ENCODE data around the gene TMEM192. TPM values are rescaled to one million over a fixed set of nuclear protein-coding genes. Genes with fewer than 3 reads are reported as not detected.
"Not testable (repeated sequence)": the region's sequence is repeated elsewhere in the genome, so short reads cannot be mapped to it uniquely, and the experiment has no call there.

TMEM192 gene
- total RNA-seq, 1 experiment from 2014 or later = 16.8 TPM

- intact Hi-C loops (cut with micrococcal nuclease; ENCODE audit: unreplicated experiment) = loop anchor here (5.0 kb wide), 1 partner anchor 328 kb away; no protein-coding TSS in a partner anchor
- H3K9me3 ChIP-seq (ENCODE audit: insufficient read depth, low read depth) = no peaks in the 10 kb centered on the region
- ChIA-PET POLR2A (ENCODE audit: unreplicated experiment) (no interaction called here), CTCF (interaction anchor here (0.7 kb wide), 1 partner anchor 19 kb away, joined by 3 read pairs; no protein-coding TSS in a partner anchor)
- H3K4me3 ChIP-seq = no peak overlapping the region
- H3K4me2 ChIP-seq = no peak overlapping the region
- no peaks in the 10 kb centered on the region for H3F3A ChIP-seq (ENCODE audit: insufficient read depth, low read depth)
- no peaks in the 10 kb centered on the region for H3K9me2 ChIP-seq (ENCODE audit: insufficient read depth)
- no TSS peak for BruUV-seq (replicated peaks)
- H2AFZ ChIP-seq = no peak overlapping the region
- H3K36me3 ChIP-seq (ENCODE audit: low read depth) = no peaks in the 10 kb centered on the region
- TF ChIP-seq CTCF (conservative IDR thresholded peaks at IDR 0.05) (no peak), EZH2 (IDR thresholded peaks at IDR 0.05; ENCODE audit: low read depth) (no peak)
- H3K27ac ChIP-seq = no peak overlapping the region
- no peaks in the 10 kb centered on the region for H3K27me3 ChIP-seq (ENCODE audit: insufficient read depth, low read depth)
- H4K20me1 ChIP-seq (ENCODE audit: insufficient read depth) = no peaks in the 10 kb centered on the region
- H3K79me2 ChIP-seq (ENCODE audit: low read depth) = no peaks in the 10 kb centered on the region
- H3K4me1 ChIP-seq (replicated peaks; ENCODE audit: insufficient read depth) = no peaks in the 10 kb centered on the region
- DNase-seq = no peak
These were observed 17.4 kb downstream of the TMEM192 start for GRCh38 chr4:165095291-165095690.

GRCh38 chr4:165094873-165095272 is 17.8 kb downstream of the TMEM192 start:
- H3K27ac ChIP-seq = no peak overlapping the region
- H3K27me3 ChIP-seq (ENCODE audit: insufficient read depth, low read depth) = no peaks in the 10 kb centered on the region
- no peak overlapping the region for H2AFZ ChIP-seq
- H3F3A ChIP-seq (ENCODE audit: insufficient read depth, low read depth) = no peaks in the 10 kb centered on the region
- H3K9me3 ChIP-seq (ENCODE audit: insufficient read depth, low read depth) = no peaks in the 10 kb centered on the region
- no peaks in the 10 kb centered on the region for H3K4me1 ChIP-seq (replicated peaks; ENCODE audit: insufficient read depth)
- POLR2A ChIA-PET (ENCODE audit: unreplicated experiment) = no interaction called here
- H3K4me3 ChIP-seq = no peak overlapping the region
- no peak for DNase-seq
- no peaks in the 10 kb centered on the region for H4K20me1 ChIP-seq (ENCODE audit: insufficient read depth)
- BruUV-seq (replicated peaks) = no TSS peak
- no peak overlapping the region for H3K4me2 ChIP-seq
- no peak for TF ChIP-seq CTCF (conservative IDR thresholded peaks at IDR 0.05)
- TF ChIP-seq EZH2 (IDR thresholded peaks at IDR 0.05; ENCODE audit: low read depth) = no peak
- intact Hi-C loops (cut with micrococcal nuclease; ENCODE audit: unreplicated experiment) = loop anchor here (5.0 kb wide), 1 partner anchor 328 kb away; no protein-coding TSS in a partner anchor
- no peaks in the 10 kb centered on the region for H3K9me2 ChIP-seq (ENCODE audit: insufficient read depth)
- CTCF ChIA-PET = interaction anchor here (0.7 kb wide), 1 partner anchor 19 kb away, joined by 3 read pairs; no protein-coding TSS in a partner anchor
- H3K36me3 ChIP-seq (ENCODE audit: low read depth) = no peaks in the 10 kb centered on the region
- no peaks in the 10 kb centered on the region for H3K79me2 ChIP-seq (ENCODE audit: low read depth)

GRCh38 chr4:165092187-165092586 is 20.5 kb downstream of the TMEM192 start:
- CTCF ChIA-PET; H2AFZ ChIP-seq; H3K4me3 ChIP-seq; intact Hi-C loops (cut with micrococcal nuclease; ENCODE audit: unreplicated experiment); BruUV-seq (replicated peaks); H3K4me2 ChIP-seq; DNase-seq; H3K9me2 ChIP-seq (ENCODE audit: insufficient read depth); H3K4me1 ChIP-seq (replicated peaks; ENCODE audit: insufficient read depth); H3F3A ChIP-seq (ENCODE audit: insufficient read depth, low read depth); H3K9me3 ChIP-seq (ENCODE audit: insufficient read depth, low read depth); H3K27ac ChIP-seq; H3K79me2 ChIP-seq (ENCODE audit: low read depth); H3K27me3 ChIP-seq (ENCODE audit: insufficient read depth, low read depth); POLR2A ChIA-PET (ENCODE audit: unreplicated experiment); H4K20me1 ChIP-seq (ENCODE audit: insufficient read depth); H3K36me3 ChIP-seq (ENCODE audit: low read depth): not testable (repeated sequence)

DNA sequence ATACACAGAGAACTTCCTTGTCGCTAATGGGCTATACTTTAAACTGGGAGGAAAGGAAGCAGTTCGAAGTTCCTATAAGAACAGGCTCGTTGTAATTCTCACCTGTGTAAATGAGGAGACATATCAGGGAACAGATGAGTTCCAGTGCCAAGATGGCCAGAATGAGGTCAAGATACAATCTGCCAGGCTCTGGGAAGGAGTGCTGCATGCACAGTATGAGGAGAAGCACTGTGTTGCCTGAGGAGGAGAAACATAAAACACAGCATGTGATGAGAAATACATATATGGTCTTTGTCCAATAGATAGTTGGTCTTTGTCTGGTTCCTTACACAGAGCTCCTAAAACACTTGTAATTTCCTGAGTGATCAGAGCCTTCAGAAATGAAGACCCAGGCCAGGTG is 24.3 kb downstream of the TMEM192 start:
- POLR2A ChIA-PET (ENCODE audit: unreplicated experiment) = no interaction called here

More for the DNA sequence above, 24.3 kb downstream of the TMEM192 start:
- CTCF ChIA-PET = no interaction called here
- Histone ChIP-seq H3K4me2 (no peak overlapping the region), H3K9me3 (ENCODE audit: insufficient read depth, low read depth) (no peaks in the 10 kb centered on the region), H3K9me2 (ENCODE audit: insufficient read depth) (no peaks in the 10 kb centered on the region), H3K4me3 (no peak overlapping the region), H3K27me3 (ENCODE audit: insufficient read depth, low read depth) (no peaks in the 10 kb centered on the region), H2AFZ (no peak overlapping the region), H4K20me1 (ENCODE audit: insufficient read depth) (no peaks in the 10 kb centered on the region), H3K27ac (no peak overlapping the region), H3K79me2 (ENCODE audit: low read depth) (no peaks in the 10 kb centered on the region), H3K36me3 (ENCODE audit: low read depth) (no peaks in the 10 kb centered on the region), H3F3A (ENCODE audit: insufficient read depth, low read depth) (no peaks in the 10 kb centered on the region), H3K4me1 (replicated peaks; ENCODE audit: insufficient read depth) (no peaks in the 10 kb centered on the region)
- DNase-seq = no peak
- TF ChIP-seq EZH2 (IDR thresholded peaks at IDR 0.05; ENCODE audit: low read depth) (no peak), CTCF (conservative IDR thresholded peaks at IDR 0.05) (no peak)
- intact Hi-C loops (cut with micrococcal nuclease; ENCODE audit: unreplicated experiment) = no loop called here
- no TSS peak for BruUV-seq (replicated peaks)
